Measurements from ENCODE around the gene CLEC4G. TPM values are rescaled to one million over a fixed set of nuclear protein-coding genes. Genes with fewer than 3 reads are reported as not detected.

Gene CLEC4G
- total RNA-seq, 1 donor from 2014 or later, result not detected

DNA sequence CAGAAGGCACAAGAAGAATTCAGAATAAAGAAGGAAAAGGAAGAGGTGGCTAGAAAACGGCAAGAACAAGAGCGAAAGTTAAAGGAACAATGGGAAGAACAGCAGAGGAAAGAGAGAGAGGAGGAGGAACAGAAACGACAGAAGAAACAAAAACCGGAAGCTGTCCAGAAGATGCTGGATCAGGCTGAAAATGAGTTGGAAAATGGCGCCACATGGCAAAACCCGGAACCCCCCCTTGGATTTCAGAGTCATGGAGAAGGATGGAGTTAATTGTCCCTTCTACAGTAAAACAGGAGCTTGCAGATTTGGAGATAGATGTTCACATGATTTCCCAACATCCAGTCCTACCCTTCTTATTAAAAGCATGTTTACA, 8.8 kb upstream of the CLEC4G start:
- no peaks in the 10 kb centered on the region for H3K4me1 Mint-ChIP-seq (ENCODE audit: unreplicated experiment)
- no peak for DNase-seq (ENCODE audit: extremely low spot score, unreplicated experiment)
- TF ChIP-seq, protein P1, sequence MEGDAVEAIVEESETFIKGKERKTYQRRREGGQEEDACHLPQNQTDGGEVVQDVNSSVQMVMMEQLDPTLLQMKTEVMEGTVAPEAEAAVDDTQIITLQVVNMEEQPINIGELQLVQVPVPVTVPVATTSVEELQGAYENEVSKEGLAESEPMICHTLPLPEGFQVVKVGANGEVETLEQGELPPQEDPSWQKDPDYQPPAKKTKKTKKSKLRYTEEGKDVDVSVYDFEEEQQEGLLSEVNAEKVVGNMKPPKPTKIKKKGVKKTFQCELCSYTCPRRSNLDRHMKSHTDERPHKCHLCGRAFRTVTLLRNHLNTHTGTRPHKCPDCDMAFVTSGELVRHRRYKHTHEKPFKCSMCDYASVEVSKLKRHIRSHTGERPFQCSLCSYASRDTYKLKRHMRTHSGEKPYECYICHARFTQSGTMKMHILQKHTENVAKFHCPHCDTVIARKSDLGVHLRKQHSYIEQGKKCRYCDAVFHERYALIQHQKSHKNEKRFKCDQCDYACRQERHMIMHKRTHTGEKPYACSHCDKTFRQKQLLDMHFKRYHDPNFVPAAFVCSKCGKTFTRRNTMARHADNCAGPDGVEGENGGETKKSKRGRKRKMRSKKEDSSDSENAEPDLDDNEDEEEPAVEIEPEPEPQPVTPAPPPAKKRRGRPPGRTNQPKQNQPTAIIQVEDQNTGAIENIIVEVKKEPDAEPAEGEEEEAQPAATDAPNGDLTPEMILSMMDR (conservative IDR thresholded peaks at IDR 0.05), result no peak
- H3K9me3 Mint-ChIP-seq, result no peaks in the 10 kb centered on the region
- H3K36me3 Mint-ChIP-seq, result no peaks in the 10 kb centered on the region
- peaks cover 47% of the 10 kb centered on the region for H3K27me3 Mint-ChIP-seq
- no peak overlapping the region for H3K27ac Mint-ChIP-seq
- no peak overlapping the region for H3K4me3 Mint-ChIP-seq

- Mint-ChIP-seq H3K27me3 (peaks cover 53% of the 10 kb centered on the region), H3K4me3 (no peak overlapping the region), H3K36me3 (no peaks in the 10 kb centered on the region), H3K27ac (no peak overlapping the region), H3K9me3 (no peaks in the 10 kb centered on the region), H3K4me1 (ENCODE audit: unreplicated experiment) (no peaks in the 10 kb centered on the region)
- TF ChIP-seq, protein P1 (conservative IDR thresholded peaks at IDR 0.05), result no peak
- DNase-seq (ENCODE audit: extremely low spot score, unreplicated experiment), result no peak
Observed at GRCh38 chr19:7739801-7740681, 8.1 kb upstream of the CLEC4G start.

DNA sequence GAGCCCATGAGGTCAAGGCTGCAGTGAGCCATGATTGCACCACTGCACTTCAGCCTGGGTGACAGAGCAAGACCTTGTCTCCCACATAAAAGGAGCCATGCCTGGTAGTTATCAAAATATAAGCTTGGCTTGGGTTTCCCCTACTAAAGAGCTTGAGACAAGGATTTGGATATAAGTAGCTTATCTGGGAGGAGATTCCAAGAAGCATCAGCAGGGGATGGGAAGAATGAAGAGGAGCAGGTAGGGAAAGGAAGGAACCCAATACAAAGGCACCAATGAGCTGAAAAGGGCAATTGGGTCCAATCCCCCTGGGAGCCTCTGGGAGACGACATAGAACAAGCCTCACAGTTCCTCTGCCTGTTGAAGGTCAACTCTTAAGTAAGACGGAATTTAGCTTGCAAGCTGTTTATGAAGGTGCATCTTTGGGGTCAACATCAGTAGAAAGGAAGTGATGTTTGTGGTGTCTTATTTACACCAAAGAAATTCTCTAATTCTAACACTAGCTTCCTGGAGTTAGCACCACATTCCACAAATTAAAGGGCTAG, 7.4 kb upstream of the CLEC4G start:
- no peaks in the 10 kb centered on the region for H3K9me3 Mint-ChIP-seq
- no peak overlapping the region for H3K4me3 Mint-ChIP-seq
- H3K27me3 Mint-ChIP-seq, result peaks cover 57% of the 10 kb centered on the region
- TF ChIP-seq, protein P1 (conservative IDR thresholded peaks at IDR 0.05), result no peak
- H3K36me3 Mint-ChIP-seq, result no peaks in the 10 kb centered on the region
- no peak for DNase-seq (ENCODE audit: extremely low spot score, unreplicated experiment)
- H3K27ac Mint-ChIP-seq, result no peak overlapping the region
- H3K4me1 Mint-ChIP-seq (ENCODE audit: unreplicated experiment), result no peaks in the 10 kb centered on the region

DNA sequence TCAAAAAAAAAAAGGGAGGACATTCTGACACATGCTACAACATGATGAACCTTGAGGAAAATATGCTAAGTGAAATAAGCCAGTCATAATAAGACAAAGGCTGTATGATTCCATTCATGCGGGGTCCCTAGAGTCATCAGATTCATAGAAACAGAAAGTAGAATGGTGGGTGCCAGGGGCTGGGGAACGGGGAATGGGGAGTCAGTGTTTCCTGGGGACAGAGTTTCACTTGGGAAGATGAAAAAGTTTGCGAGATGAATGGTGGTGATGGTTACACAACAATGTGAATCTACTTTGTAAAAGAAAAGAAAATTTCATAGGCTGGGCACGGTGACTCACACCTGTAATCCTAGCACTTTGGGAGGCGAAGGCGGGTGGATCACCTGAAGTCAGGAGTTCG, 6.1 kb upstream of the CLEC4G start:
- no peaks in the 10 kb centered on the region for H3K4me1 Mint-ChIP-seq (ENCODE audit: unreplicated experiment)
- TF ChIP-seq, protein P1 (conservative IDR thresholded peaks at IDR 0.05), result no peak

DNA sequence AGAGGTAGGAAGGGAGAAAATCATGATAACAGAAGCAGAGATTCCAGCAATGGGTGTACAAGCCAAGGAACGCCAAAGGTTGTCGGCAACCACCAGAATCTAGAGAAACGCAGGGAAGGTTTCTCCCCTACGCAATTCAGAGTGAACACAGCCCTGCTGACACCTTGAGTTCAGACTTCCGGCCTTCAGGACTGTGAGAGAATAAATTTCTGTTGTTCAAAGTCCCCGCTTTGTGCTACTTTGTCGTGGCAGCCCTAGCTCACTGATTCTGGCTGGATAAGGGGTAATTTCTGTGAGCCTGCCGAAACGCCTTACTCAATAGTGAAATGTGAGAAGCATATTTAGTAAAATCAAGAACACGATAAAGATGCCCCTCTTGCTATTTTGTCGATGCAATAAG, 5.3 kb upstream of the CLEC4G start:
- no peaks in the 10 kb centered on the region for H3K4me1 Mint-ChIP-seq (ENCODE audit: unreplicated experiment)

More for the DNA sequence above, 6.1 kb upstream of the CLEC4G start:
- H3K27me3 Mint-ChIP-seq, result peaks cover 58% of the 10 kb centered on the region
- no peak for DNase-seq (ENCODE audit: extremely low spot score, unreplicated experiment)
- no peaks in the 10 kb centered on the region for H3K9me3 Mint-ChIP-seq
- no peak overlapping the region for H3K4me3 Mint-ChIP-seq
- H3K36me3 Mint-ChIP-seq, result no peaks in the 10 kb centered on the region
- no peak overlapping the region for H3K27ac Mint-ChIP-seq

More for the DNA sequence above, 5.3 kb upstream of the CLEC4G start:
- no peak overlapping the region for H3K27ac Mint-ChIP-seq
- no peaks in the 10 kb centered on the region for H3K9me3 Mint-ChIP-seq
- TF ChIP-seq, protein P1 (conservative IDR thresholded peaks at IDR 0.05), result no peak
- no peak overlapping the region for H3K4me3 Mint-ChIP-seq
- no peaks in the 10 kb centered on the region for H3K36me3 Mint-ChIP-seq
- peaks cover 62% of the 10 kb centered on the region for H3K27me3 Mint-ChIP-seq
- DNase-seq (ENCODE audit: extremely low spot score, unreplicated experiment), result no peak

Data from type B pancreatic cell (in vitro differentiated cells).